UCSD-AML1 (cell line): ENCODE results near the gene CDCA7L.
"Not testable (repeated sequence)": the region's sequence is repeated elsewhere in the genome, so short reads cannot be mapped to it uniquely, and the experiment has no call there.

ENCODE experiments used
- DNase-seq: peaks from one replicate; lab custom pipeline; 2025; ENCODE audit not compliant: unreplicated experiment; lab: John Stamatoyannopoulos, UW

CDCA7L gene

DNA sequence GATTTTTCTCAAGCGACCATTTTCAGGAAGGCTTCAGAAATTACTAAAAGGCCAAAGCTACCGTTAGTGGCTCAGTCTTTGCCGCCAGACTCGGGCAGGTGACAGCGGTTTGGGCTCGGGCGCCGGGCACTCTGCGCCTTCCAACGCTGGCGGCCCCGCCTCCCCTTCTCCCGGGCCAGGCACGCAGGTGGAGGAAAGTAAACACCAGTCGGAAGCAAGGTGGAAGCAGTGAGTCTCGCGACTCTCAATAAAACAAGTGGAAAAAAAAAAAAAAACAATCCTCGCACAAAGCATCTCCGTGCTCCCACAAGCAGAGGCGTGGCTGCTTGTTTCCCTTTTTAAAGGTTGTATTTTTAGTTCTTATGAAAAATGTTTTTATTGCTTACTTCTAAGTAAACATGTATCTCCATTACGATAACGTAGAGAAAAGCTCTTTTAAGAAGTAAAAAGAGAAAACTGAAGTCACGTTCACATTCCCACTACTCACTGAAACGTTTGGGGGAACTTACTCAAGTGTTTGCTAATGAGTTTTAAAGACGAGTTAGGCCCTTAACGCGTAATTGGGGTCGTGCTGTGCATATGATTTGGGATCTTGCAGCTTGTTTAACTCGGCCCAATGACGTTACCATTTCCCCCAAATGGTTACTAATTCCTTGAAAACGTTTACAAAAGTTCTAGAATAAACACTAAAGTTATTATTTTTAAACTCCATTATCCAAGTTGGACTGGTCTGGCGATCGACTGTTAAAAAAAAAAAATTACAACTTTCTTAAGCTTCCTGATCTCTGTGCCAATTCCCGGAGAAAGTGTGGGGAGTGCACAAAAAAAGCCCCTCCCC lies 864 bp downstream of the CDCA7L start:
- peak; percentile 11 for DNase-seq

DNA sequence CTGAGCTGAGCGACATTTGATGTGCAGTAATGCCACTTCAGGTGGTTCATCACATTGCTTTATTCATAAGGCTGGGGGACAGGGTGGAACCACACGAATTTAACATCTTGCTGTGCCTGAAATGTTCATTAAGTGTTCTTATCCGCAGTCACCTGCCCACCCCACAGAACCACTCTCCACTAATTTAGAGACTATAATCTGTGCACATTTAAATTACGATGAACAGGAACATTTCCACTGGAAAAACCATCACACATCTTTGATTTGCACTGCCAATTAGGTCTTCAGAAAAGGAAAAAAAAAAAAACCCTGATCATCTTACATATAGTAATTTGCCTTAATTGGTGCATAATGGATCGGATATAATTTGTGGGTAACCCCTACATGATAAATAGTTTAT lies 2.3 kb downstream of the CDCA7L start:
- no peak for DNase-seq

DNA sequence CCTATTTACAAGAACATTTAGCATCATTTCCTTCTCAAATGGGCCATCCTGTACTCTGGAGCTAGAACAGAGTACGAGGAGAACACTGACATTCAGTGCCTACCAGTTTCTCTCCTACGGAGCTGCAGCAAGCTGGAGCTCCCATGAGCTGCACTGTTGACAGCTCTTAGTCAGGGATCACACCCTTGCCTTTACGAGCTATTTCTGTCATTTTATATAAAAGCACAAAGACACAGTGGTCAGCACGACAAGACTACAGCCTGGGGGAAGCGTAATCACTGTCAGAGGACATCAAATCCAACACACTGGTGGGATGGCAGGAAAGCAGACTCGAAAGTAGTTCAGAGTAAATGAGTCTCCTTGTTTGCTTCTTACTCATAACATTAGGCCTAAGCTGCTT lies 2.7 kb downstream of the CDCA7L start:
- DNase-seq = no peak

DNA sequence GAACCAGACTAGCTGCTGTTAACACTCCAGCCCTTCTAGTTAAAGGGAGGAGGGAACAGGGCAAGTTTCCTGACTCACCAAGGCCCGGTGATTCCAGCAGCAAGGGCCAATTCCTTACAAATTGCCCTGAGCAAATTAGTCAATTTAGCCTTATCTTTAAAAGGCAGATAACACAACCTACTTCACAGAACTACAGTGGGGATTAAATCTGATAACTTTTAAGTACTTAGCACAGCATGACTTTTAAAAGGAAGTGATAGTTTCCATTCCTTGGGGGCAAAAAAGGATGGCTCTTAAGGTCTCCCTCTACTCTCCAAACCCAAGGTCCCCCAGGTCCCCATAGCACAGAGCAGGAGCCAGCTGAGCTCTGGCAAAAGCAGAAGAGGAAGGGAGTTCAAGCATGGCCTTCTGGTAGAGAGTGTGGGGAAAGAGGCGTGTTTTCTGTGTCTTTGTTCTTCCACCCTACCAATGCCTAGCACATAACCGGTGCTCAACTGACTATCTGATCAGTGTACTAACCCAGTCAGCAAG lies 4.0 kb downstream of the CDCA7L start:
- peak; percentile 11 for DNase-seq

DNA sequence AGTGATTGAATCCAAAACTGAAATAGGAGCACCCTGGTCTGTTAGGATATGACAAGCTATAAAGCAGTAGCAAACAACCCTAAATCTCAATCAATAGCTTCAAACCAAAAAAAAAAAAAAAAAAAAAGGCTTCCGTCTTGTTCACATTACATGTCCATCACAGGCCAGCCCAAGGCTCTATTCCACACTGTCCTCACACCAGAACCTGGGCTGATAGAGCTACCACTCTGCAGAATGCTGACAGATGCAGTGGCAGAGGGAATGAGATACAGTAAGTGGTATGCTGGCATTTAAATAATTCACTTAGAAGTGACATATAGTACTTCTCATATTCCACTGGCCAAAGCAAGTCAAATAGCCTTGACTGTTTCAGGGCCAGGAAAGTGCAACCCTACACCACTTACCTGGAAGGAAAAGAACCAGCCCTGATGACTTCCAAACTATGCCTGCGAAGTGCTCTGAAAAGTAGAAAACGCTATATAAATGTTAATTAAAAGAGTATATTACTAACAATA lies 5.8 kb downstream of the CDCA7L start:
- DNase-seq = no peak

DNA sequence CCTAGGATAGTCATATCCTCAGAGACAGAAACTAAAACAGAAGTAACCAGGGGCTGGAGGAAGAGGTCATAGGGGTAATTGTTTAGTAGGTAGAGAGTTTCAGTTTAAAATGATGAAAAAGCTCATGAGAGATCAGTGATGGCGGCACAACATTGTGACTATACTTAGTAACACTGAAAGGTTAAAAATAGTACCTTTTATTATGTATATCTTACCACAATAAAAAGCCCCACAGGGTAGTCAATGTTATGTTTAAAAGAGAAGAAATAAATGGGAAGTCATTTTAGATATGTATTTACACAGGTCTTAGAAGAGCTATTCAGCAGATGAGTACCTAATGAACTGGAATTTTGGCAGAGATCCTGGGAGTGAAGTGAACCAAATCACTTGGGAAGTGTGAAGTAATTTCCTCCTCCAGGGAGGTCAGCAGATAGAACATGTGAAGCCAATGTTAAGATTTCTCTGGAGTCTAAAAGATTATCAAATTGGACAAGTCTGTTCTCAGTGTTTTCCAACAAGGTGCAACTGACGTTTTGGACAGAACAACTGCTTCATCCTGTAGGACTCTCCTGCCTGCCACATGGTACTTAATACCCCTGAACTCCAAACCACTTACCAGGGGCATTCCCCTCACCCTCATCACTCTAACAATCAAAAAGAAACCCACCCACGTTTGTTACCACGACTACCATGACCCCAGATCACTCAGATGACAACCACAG lies 6.4 kb downstream of the CDCA7L start:
- DNase-seq = no peak

DNA sequence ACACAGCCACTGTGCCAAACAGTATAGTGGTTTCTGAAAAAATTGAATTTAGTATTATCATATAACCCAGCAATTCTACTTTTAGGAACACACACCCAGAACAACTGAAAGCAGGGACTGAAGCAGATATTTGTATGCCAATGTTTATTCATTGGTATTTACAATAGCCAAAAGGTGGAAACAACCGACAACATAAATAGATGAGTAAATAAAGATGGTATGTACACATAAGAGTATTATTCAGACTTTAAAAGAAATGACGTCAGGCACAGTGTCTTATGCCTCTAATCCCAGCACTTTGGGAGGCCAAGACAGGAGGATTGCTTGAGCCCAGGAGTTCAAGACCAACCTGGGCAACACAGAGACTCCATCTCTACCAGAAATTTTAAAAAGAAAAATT lies 7.2 kb downstream of the CDCA7L start:
- DNase-seq = no peak

DNA sequence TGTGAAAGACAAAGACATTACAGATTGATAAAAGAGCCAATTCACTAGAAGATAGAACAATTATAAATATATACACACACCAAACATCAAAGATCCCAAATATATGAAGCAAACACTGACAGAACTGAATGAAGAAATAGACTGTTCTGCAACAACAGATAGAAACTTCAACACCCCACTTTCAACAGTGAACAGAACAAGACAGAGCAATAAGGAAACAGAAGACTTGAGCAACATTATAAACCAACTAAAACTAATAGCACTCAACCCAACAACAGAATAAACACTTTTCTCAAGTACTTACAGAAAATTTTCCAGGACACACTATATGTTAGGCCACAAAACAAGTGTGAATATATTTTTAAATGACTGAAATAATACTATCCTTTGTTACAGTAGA lies 10.9 kb downstream of the CDCA7L start:
- DNase-seq = no peak

DNA sequence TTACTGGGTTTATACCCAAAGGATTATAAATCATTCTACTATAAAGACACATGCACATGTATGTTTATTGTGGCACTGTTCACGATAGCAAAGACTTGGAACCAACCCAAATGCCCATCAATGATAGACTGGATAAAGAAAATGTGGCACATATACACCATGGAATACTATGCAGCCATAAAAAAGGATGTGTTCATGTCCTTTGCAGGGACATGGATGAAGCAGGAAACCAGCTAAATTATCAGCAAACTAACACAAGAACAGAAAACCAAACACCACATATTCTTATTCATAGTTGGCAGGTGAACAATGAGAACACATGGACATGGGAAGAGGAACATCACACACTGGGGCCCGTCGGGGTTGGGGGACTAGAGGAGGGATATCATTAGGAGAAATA lies 12.4 kb downstream of the CDCA7L start:
- not testable (repeated sequence) for DNase-seq

DNA sequence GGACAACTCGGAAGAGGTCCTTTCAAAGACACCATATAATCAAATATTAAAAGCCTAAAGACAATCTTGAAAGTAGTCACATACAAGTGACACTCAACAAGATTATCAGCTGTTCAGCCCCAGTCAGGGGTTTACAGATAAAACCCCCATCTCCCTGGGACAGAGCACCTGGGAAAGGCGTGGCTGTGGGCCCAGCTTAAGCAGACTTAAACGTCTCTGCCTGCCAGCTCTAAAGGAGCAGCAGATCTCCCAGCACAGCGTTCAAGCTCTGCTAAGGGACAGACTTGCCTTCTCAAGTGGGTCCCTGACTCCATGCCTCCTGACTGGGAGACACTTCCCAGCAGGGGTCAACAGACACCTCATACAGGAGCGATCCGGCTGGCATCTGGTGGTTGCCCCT lies 18.0 kb downstream of the CDCA7L start:
- DNase-seq = no peak

DNA sequence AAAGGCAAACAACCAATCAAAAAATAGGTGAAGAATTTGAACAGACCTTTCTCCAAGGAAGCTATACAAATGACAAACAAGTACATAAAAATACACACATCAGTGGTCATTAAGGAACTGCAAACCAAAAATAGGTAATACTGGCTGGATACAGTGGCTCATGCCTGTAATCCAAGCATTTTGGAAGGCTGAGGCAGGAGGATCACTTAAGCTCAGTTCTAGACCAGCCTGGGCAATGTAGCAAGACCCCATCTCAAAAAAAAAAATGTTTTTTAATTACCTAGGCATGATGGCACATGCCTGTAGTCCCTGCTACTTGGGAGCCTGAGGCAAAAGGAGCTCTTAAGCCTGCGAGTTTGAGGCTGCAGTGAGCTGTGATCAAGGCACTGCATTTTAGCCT lies 19.3 kb downstream of the CDCA7L start:
- DNase-seq = no peak

DNA sequence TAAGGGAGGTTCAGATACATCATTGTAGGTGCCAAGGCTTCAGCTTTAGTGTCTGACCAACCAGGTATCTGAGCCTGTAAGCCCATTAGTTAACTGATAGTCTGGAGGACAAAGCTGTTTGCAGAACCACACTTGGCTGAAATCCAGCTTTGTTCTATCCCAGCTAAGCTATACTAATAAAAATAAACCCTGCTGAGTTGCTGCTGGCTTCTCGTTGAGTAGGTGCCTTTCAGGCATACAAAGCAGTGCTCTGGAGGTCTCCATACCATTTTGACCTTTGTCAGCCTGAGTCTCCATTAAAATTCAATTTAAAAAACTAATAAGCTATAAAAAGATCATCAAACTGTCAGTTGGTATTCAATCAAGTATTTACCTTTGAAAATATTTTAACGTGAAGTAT lies 22.0 kb downstream of the CDCA7L start:
- DNase-seq = no peak

DNA sequence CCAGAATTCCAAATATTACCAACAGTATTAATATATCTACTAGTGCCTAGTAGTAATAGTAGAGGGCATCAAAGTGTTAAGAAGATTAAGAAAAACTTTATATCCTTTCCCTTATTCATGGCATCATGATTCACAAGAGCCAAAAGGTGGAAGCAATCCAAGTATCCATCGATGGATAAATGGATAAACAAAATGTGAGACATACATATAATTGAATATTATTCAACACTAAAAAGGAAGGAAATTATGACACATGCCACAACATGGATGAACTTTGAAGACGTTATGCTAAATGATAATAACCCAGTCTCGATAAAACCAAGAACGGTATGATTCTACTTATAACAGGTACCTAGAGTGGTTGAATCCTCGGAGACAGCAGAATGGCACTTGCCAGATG lies 23.1 kb downstream of the CDCA7L start:
- no peak for DNase-seq

DNA sequence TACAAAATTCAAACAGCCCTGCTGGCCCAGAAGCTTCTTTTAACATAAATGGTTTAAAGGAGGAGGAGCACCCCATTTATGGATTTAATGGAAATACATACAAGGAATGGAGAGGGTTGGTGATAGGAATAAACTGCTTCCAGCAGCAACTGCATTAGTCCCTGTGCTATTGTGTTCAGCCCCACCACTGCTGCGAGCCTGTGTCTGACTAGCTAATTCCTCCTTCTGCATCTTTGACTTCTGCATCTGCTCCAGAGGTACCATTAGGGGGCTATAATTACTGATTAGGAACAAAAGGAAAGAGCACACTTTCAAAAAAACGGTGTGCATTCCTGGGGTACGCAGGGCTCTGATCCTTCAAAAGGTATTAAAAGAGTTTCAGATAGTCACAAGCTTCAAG lies 24.8 kb downstream of the CDCA7L start:
- no peak for DNase-seq

DNA sequence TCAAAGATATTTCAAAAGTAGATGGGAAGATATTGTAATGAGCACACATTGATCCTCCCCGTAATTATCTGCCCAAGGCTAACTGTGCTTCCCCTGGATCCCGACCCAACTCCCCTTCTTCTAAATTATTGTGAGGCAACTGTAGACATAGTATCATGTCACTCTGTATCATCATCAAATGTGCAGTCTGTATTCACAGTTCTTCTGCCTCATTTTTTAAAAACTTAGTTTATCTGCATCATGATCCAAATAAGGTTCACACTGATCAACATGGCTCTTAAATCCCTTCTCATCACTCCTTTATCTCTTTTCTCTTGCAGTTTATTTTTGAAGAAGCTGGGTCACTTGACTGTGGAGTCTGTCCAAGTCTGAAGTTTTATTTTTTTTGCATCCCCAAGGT lies 27.5 kb downstream of the CDCA7L start:
- DNase-seq = no peak

DNA sequence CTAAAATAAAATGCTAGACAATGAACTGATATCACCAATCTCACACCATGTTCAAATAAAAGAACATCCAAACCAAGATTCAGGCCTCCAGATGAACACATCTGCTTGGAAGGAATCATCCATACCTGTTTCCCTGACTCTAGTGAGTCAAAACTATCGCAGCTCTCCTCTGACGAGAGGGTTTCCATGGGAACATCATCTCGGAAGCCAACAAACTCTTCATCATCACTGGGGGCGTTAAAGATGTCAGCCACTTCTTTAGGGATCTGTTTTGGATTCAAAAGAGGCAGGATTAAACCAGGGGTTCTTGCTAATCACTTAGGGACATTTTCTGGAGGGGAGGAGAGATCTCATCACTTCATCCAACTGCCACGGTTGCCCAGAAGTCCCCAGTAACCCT lies 29.1 kb downstream of the CDCA7L start:
- no peak for DNase-seq

DNA sequence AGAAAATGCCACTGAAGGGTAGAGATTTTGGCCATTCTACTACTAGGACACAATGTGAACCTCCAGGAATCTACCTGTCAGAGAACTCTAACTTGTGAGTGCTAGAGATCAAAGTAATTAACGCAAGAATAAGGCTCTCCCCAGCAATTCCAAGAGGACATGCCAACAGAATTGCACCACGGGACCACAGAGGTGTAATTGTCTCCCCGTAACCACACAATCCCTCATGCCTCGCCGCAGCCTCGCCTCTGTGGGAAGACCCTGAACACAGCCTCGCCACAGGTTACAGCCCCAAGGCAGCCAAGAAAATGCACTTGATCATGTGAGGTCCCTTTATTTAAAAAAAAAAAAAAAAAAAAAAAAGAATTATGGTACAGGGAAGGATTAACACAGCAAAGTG lies 29.5 kb downstream of the CDCA7L start:
- DNase-seq = no peak

DNA sequence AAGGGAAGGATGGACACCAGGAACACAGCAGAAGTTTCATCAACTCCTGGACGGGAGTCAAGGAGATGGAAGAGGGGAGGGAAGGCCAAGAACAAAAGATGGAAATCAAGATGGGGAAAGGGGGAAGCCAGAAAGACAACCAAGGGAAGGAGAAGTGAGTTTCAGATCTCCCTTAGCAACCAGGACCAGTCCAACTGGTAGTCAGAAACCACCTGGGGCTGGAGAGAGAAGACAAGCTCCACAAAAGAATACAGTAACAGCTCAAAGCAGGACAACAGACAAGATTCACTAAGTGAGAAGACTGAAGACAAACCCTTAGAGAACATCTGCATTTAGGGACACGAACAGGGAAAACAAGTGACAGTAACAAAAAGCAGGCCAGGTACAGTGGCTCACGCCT lies 30.6 kb downstream of the CDCA7L start:
- no peak for DNase-seq

DNA sequence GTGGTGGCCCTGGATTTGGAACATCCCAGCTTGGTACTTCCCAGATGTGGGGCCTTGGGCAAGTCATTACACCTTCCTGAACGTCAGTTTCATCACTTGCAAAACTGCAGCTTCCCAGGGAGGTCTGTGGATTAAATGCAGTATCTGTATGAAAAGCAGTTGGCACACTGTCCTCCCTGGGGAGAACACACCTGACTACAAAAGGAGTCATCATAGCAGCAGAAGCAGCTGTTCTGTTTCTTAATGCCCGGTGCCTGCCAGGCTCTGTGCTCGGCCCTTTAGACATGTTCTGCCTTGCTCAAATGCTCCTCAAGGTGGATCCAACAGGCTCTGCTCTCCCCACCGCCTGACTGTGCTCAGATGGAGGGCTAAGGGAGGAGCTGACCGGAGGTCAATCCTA lies 31.0 kb downstream of the CDCA7L start:
- no peak for DNase-seq

DNA sequence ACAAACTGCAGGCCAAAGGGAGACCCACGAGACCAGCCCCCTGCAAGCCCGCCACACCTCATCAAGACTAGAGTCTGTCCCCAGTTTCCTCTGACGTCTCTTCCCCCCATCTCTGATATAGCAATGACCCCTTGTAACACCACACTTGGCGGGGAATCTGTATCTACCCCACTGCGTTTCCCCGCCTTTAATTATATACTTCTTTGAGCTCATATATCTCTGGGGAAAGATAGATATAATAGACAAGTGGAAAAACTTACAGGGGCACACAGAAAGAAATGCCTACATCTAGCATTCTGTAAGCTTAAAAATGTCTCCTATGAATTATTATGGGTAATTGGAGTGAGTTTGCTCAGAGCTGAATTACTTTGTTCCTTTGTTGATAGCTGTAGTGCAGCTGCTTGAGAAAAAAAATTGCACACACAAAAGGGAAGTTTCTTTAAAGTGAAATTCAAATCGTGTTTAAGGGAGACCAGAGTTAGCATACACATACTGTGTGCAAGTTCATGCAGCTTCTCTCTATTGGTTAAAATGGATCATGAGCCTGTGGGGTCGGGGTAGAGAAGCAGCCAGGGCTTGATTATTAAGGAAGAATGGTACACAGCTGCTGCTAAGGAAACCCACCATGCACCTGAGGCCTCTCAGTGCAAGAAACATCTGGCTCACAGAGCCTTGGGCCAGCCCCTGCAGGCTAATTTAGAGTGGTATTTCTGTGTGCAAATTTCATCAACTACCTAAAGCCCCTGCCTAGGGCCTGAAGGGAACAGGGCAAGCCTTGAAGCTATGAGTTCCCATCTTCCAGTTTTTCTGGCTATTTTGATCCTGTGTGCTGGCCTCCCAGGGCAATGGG lies 32.5 kb downstream of the CDCA7L start:
- DNase-seq = no peak

DNA sequence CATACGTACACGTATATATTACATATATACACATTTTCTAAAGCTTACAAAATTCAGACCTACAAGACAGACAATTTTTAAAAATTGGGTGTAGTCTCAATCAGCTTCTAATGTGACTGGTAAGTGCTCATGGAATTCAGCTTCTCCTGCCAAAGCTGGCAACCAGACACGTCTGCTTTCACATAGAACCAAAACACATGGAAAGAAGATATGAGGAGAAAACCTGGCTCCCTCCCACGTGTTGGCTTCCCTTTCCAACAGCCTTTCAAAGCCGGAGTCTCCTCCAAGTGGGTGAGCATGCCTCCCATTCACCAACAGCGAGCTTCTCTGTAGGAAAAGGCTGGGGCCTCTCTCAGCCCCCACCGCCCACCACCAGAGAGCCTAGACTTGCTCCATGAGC lies 33.4 kb downstream of the CDCA7L start:
- no peak for DNase-seq
